Cardiac septum (tissue), 1 donor: Measurements from ENCODE around the gene CIITA. TPM values are rescaled to one million over a fixed set of nuclear protein-coding genes. Genes with fewer than 3 reads are reported as not detected.
"Not testable (repeated sequence)": the region's sequence is repeated elsewhere in the genome, so short reads cannot be mapped to it uniquely, and the experiment has no call there.

Experiments
- DNase-seq: peaks from one replicate; pipeline ENCODE4 v3.0.0-alpha.2; 2020; ENCODE audit warnings: low spot score
- intact Hi-C: fragments of 100-400 bp; cut with DNase I; formaldehyde crosslinking; loops from one replicate; pipeline ENCODE4 v1.14.0; 2022
- total RNA-seq: library from RNA; stranded (reverse); fragmentation: NEBNext Ultra II Directional; extraction: Animal tissue kit (Norgen Biotek cat#: 25700); gene quantifications from one replicate; pipeline ENCODE4 v1.2.1, GENCODE V29; 2021
- donor health status: DM: no; HTN: no; CAD: no.

Gene CIITA
- total RNA-seq, 1 donor from 2014 or later: 7.2 TPM

GRCh38 chr16:10927497-10928112 lies 50.6 kb downstream of the CIITA start:
- intact Hi-C loops: loop anchor here (10.0 kb wide), 2 partner anchors 353 to 603 kb away; no protein-coding TSS in a partner anchor
- DNase-seq: no peak

- DNase-seq: not testable (repeated sequence)
- intact Hi-C loops: loop anchor here (10.0 kb wide), 2 partner anchors 354 to 604 kb away; no protein-coding TSS in a partner anchor
Measured at GRCh38 chr16:10929097-10929496, 52.1 kb downstream of the CIITA start.

GRCh38 chr16:10929853-10930754 lies 53.1 kb downstream of the CIITA start:
- no peak for DNase-seq
- intact Hi-C loops: loop anchor here (10.0 kb wide), 2 partner anchors 355 to 605 kb away; no protein-coding TSS in a partner anchor

DNA sequence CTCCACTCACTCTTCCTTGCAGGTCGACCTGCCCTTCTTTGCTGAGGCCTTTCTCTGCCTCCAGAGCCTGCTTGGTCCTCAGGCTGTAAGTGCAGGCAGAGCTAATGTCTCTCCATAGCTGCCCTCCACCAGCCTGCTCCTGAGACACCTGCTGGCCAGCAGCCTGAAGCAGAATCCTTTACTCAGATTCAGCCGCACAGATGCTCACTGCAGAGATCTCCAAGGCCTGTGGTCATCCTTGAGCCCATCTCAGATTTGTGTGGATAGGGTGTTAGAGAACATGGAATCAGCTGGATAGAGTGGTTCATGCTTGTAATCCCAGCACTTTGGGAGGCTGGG lies 53.7 kb downstream of the CIITA start:
- DNase-seq: no peak
- intact Hi-C loops: no loop called here

DNA sequence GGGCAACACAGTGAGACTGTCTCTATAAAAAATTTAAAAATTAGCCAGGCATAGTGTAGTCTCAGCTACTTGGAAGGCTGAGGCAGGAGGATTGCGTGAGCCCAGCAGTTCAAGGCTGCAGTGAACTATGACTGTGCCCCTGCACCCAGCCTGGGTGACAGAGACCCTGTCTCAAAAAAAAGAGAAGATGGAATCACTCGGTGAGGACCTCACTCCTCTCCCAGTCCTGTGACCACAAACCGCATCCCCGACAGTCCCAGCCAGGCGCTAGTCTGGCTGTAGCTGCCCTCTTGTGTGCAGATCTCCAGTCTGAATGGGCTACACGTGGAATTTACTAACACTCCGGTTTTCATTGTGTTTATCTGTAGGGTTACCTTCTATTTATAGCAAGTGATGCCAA lies 54.1 kb downstream of the CIITA start:
- no peak for DNase-seq
- intact Hi-C loops: no loop called here

DNA sequence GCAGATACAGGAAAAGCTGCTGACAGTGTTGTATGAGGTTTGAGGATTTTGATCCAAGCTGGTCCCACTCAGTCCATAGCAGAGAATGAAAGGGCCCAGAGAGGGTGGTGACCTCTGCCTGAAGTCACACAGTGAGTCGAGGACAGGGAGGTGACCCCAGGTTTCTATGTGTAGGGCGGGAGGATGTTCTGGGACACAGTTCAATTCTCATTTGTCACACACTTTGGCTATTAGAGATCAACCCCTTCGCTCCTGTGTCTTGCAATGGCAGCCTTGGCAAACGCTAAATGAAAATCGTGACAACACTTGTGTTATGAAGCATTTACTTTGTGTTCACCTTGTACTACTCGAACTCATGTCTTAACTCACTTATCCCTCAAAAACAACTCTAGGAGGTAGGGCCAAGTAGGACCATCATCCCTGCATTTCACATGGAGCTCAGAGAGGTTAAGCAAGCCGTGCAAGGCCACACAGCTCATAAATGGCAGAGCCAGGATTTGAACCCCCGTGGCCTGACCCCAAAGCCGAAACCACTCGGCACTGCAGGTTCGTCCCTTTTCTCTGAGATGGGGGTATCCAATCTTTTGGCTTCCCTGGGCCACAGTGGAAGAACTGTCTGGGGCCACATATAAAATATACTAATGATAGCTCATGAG lies 55.1 kb downstream of the CIITA start:
- DNase-seq: no peak
- intact Hi-C loops: no loop called here

- no peak for DNase-seq
- intact Hi-C loops: no loop called here
Measured at GRCh38 chr16:10932959-10933710, 56.1 kb downstream of the CIITA start.

GRCh38 chr16:10933865-10934264 lies 56.9 kb downstream of the CIITA start:
- no peak for DNase-seq
- intact Hi-C loops: no loop called here

DNA sequence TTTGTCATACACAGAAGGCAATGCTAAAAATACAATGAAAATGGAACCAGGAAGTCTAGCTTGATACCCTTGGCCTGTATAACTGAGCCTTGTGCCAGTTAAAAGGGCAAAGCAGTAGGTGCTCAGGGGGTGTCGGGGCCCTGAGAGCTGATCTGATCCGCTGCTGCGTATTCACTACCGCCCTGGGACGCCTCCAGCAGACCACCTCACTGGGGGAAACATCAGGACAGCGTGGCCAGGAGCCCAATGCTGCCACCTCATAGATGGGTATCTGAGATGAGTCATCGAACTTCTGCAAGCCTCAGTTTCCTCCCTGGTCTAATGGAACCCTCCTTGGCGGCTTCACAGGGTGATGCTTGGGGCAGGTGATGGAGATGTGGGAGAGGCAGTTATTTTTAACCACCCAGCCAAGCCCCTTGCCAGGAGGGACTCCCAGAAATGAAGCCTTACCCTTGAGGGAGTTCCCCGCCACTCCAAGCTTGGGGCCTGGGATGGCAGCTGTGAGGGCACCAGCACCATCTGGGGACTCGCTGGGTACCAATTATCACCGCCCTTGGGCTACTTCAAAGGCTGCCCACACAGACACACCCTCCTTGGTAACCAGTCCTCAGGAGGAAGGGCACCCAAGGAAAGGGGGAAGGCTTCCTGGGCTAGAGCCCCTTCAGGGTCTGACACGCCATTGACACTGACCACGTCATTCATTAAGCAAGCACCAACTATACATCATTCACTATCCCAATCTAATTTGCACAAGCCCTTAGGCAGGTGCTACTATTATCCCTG lies 57.5 kb downstream of the CIITA start:
- intact Hi-C loops: no loop called here
- DNase-seq: no peak

- intact Hi-C loops: no loop called here
Measured at GRCh38 chr16:10935226-10935915, 58.4 kb downstream of the CIITA start.

DNA sequence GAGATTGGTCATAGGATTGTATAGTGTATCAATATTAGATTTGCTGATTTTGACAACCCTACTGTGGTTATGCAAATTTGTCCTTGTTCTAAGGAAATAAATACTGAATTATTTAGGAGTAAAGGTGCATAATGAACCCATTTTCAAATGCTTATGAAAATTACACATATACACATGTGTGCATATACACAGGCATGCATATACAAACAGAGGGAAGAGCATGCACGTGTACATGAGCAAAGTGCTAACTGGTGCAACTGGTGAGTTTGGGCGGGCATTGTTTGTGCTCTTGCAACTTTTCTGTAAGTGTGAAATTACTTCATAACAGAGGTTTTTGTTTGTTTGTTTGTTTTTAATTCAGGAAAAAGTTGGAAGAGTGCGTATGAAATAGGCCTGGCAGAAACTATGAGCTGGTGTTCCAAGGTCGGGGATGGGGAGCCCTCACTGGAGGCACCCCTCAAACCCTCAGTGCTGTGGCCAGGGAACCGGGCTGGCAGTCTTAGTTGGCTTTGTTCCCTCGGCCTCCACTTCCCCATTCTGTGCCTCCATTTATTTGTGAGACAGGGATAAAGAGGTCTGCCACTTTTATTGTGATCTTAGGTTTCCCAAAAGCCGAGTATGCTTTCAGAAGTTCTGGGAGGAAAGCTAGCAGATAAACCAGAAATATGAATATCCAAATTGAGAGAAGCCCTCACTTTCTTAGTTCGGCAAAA lies 59.4 kb downstream of the CIITA start:
- no peak for DNase-seq
- intact Hi-C loops: no loop called here

More at GRCh38 chr16:10935226-10935915, 58.4 kb downstream of the CIITA start:
- DNase-seq: no peak

DNA sequence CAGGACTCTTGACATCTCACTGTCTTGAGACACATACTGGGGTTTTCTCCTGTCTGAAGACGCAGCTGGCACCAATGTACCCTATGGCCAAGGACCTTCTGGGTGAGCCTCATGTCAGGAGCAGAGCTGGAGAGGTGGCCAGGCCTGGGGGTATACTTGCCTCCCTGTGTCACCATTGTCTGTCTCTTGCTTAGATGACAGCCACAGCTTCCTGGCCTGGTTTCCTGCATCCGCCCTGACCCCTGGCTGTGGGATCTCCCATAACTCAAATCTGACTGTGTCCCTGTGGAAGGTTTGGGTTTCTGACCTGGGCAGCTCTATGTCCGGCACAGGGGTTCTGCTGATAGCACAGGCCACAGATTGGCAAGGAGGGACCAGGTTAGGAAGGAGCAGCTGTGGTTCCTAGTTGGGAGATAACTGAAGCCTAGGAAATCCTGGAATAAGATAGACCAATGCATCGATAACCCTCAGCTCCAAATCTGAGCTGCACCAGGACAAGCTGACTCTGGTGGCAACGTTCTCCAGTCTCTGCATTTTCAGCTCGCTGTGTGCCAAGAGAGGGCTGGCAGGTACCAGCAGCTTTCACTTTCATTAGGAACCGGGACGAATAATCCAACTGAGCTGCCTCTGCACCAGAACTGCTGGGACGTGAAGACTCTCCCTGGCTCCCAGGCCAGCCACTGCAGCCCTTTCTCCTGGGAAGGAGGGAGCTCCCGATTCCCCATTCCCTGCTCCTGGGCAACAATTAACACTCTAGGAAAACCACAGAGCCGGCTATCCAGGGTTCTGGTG lies 60.3 kb downstream of the CIITA start:
- intact Hi-C loops: no loop called here
- no peak for DNase-seq

DNA sequence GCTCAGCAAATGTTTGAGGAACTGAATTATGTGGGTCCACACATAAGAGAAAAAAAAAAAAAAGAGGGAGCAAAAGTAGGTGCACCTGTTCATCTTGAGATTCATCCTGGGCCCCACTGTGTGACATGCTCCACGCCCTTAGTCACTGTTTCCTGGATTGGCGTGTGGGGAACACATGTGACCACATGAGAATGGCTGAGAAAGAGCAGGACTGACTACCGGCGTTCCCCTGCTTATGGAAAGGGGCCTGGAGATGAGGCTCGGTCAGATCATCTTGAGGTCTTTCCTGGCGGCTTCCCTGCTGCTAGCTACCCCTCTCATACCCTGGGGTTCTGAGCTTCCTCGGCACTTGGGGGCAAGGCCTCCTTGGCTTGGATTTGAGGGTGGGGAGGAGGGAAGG lies 61.3 kb downstream of the CIITA start:
- no peak for DNase-seq
- intact Hi-C loops: no loop called here

- no peak for DNase-seq
- intact Hi-C loops: no loop called here
Measured at GRCh38 chr16:10938796-10939648, 62.0 kb downstream of the CIITA start.

- DNase-seq: no peak
- intact Hi-C loops: no loop called here
Measured at GRCh38 chr16:10939649-10940234, 62.7 kb downstream of the CIITA start.
